ENCODE results near the gene SYS1. TPM values are rescaled to one million over a fixed set of nuclear protein-coding genes. Genes with fewer than 3 reads are reported as not detected.
"Not testable (repeated sequence)": the region's sequence is repeated elsewhere in the genome, so short reads cannot be mapped to it uniquely, and the experiment has no call there.

SYS1 gene
- total RNA-seq, 2 donors from 2014 or later, result 29.9 to 32.9 TPM

- Mint-ChIP-seq H3K4me3 (peak overlapping the region; percentile 93), H3K4me1 (peaks cover 12% of the 10 kb centered on the region), H3K36me3 (ENCODE audit: low read depth) (peaks cover 54% of the 10 kb centered on the region), H3K27me3 (no peaks in the 10 kb centered on the region), H3K9me3 (no peaks in the 10 kb centered on the region), H3K27ac (no peak overlapping the region)
- peak; percentile 43 for ATAC-seq (replicated peaks)
Measured at GRCh38 chr20:45344168-45344860, 18.6 kb upstream of the SYS1 start.

DNA sequence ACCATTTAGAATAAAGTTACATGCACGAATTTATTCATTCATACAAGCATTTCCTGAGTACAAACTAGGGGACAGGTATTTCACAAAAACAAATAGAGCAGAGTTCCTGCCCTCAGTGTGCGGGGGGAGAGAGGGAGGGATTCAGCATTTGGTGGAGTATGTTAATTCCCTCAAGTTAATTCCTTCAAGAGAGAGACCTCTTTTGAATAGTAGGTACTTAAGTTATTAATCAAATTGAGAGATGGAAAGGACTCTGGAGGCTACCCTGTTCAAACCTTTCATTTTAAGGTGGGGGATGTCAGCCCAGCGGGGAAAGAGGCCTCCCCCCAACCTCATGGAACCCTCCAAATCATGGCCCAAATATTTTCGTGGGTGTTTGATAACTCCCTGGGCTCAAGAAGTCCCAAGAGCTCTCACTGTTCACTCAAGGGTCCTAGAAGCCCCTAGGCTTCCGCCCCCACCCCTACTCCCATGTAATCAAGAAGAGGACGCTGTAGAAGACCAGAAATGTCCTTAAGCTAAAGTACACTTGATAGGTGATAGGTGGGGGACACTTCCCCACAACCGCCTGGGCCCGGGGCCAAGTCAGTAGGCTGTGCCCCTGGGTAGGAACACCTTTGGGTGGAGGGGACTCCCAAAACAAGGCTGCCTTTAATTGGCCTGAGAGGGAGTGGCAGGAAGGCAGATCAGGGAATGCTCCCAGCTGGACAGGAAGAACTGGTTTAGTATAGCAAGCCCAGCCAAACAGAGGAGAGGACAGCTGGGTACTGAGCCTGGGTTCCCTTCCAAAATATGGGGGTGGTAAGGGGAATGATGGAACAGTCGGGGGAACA lies 17.6 kb upstream of the SYS1 start:
- H3K9me3 Mint-ChIP-seq, result no peaks in the 10 kb centered on the region
- H3K4me3 Mint-ChIP-seq, result peak overlapping the region; percentile 93
- no peaks in the 10 kb centered on the region for H3K27me3 Mint-ChIP-seq
- no peak overlapping the region for H3K27ac Mint-ChIP-seq
- H3K36me3 Mint-ChIP-seq (ENCODE audit: low read depth), result peaks cover 44% of the 10 kb centered on the region
- H3K4me1 Mint-ChIP-seq, result peaks cover 10% of the 10 kb centered on the region
- ATAC-seq (replicated peaks), result no peak

DNA sequence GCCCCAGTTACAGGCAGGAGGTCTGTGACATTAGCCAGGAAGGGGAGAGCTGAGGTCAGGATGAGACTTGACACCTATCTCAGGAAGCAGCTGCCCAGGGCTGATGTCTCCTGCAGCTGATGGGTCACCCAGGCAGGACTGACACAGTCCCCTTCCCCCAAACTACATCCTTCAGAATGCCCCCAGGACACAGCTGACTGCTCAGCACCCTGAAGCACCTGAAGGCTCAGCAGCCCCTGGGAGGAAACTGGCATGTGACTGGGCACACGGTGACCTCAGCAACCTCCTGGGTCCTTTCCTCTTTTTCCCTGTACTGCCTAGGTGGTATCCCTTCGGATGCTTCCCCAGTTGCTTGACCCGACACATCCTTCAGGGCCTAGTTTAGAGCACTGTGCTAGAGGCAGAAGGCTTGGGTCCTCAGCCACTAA lies 16.7 kb upstream of the SYS1 start:
- peak; percentile 38 for ATAC-seq (replicated peaks)

DNA sequence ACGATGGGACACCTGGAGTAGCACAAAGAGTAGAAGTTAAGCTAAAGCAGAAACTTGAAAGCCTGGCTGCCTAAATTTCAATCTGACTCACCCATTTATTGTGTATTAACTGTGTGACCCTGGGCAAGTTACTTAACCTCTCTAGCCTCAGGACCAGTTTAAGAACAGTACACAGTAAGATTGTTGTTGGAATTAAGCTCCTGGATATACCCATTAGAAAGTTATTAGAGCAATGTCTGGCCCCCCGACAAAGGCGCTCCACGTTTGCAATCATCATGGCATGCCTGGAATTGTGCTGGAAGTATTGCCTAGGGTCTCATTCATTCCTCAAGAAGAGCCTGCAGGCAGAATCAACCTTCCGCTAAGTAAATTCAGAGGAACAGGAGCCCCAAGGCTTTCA lies 16.1 kb upstream of the SYS1 start:
- Mint-ChIP-seq H3K36me3 (ENCODE audit: low read depth) (peaks cover 30% of the 10 kb centered on the region), H3K4me3 (peak overlapping the region; percentile 93), H3K27me3 (no peaks in the 10 kb centered on the region), H3K4me1 (peaks cover 8% of the 10 kb centered on the region), H3K9me3 (no peaks in the 10 kb centered on the region), H3K27ac (peak overlapping the region; percentile 14)
- peak; percentile 12 for ATAC-seq (replicated peaks)

More for the DNA sequence above, 16.7 kb upstream of the SYS1 start:
- peak overlapping the region; percentile 14 for H3K27ac Mint-ChIP-seq
- no peaks in the 10 kb centered on the region for H3K27me3 Mint-ChIP-seq
- H3K36me3 Mint-ChIP-seq (ENCODE audit: low read depth), result peaks cover 34% of the 10 kb centered on the region
- H3K4me3 Mint-ChIP-seq, result peak overlapping the region; percentile 93
- no peaks in the 10 kb centered on the region for H3K9me3 Mint-ChIP-seq
- peaks cover 8% of the 10 kb centered on the region for H3K4me1 Mint-ChIP-seq

- no peaks in the 10 kb centered on the region for H3K9me3 Mint-ChIP-seq
- no peaks in the 10 kb centered on the region for H3K27me3 Mint-ChIP-seq
- peak; percentile 17 for ATAC-seq (replicated peaks)
- peak overlapping the region; percentile 93 for H3K4me3 Mint-ChIP-seq
- H3K36me3 Mint-ChIP-seq (ENCODE audit: low read depth), result peaks cover 30% of the 10 kb centered on the region
- H3K4me1 Mint-ChIP-seq, result peaks cover 8% of the 10 kb centered on the region
- H3K27ac Mint-ChIP-seq, result peak overlapping the region; percentile 74
Measured at GRCh38 chr20:45347297-45347935, 15.5 kb upstream of the SYS1 start.

- peak; percentile 82 for ATAC-seq (replicated peaks)
- Mint-ChIP-seq H3K4me1 (peaks cover 8% of the 10 kb centered on the region), H3K27me3 (no peaks in the 10 kb centered on the region), H3K4me3 (peak within 1 kb of the TSS; percentile 93), H3K36me3 (ENCODE audit: low read depth) (peaks cover 30% of the 10 kb centered on the region), H3K9me3 (no peaks in the 10 kb centered on the region), H3K27ac (peak within 1 kb of the TSS; percentile 74)
Measured at GRCh38 chr20:45347936-45348778, 14.8 kb upstream of the SYS1 start, which contains the start of gene SDC4. Gene SDC4, minus strand, starts transcription at chr20:45348424. Its CDS starts 40 bp downstream, at chr20:45348384.

DNA sequence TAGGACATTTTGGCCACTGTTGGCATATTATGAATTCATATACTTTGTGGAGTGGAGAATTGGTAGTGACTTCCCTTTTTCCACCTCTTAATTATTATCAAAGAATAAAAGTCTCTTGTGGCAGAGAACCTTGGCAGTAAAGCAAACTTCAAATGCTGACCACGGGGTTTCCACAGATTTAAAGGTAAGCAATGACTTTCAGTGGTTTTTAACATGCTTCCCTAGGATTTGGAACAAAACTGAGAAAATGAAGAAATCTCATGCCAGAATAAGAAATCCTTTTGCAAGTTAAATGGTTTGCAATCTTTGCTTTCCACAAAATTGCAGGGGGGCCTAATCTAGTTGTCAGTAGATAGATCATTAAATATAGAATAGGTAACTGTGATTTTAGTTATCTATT lies 12.7 kb upstream of the SYS1 start:
- peaks cover 17% of the 10 kb centered on the region for H3K36me3 Mint-ChIP-seq (ENCODE audit: low read depth)
- H3K9me3 Mint-ChIP-seq, result no peaks in the 10 kb centered on the region
- no peak for ATAC-seq (replicated peaks)
- peaks cover 25% of the 10 kb centered on the region for H3K4me1 Mint-ChIP-seq
- no peak overlapping the region for H3K27ac Mint-ChIP-seq
- no peaks in the 10 kb centered on the region for H3K27me3 Mint-ChIP-seq
- H3K4me3 Mint-ChIP-seq, result no peak overlapping the region

DNA sequence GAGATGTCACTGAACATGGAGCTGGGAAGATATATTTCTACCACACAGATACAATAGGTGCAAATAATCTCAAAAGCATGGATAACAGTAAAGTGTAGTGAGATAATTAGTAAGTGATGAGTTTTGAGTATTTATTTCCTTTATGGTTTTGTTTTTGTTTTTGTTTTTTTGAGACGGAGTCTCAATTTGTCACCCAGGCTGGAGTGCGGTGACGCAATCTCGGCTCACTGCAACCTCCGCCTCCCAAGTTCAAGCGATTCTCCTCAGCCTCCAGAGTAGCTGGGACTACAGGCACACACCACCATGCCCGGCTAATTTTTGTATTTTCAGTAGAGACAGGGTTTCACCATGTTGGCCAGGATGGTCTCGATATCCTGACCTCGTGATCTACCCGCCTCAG lies 12.2 kb upstream of the SYS1 start:
- H3K27ac Mint-ChIP-seq; ATAC-seq (replicated peaks); H3K27me3 Mint-ChIP-seq; H3K9me3 Mint-ChIP-seq; H3K4me3 Mint-ChIP-seq: not testable (repeated sequence)
- Mint-ChIP-seq H3K4me1 (peaks cover 27% of the 10 kb centered on the region), H3K36me3 (ENCODE audit: low read depth) (peaks cover 17% of the 10 kb centered on the region)

GRCh38 chr20:45352729-45353128 lies 10.2 kb upstream of the SYS1 start:
- H3K27ac Mint-ChIP-seq, result no peak overlapping the region
- peaks cover 1% of the 10 kb centered on the region for H3K36me3 Mint-ChIP-seq (ENCODE audit: low read depth)
- no peaks in the 10 kb centered on the region for H3K27me3 Mint-ChIP-seq
- no peak for ATAC-seq (replicated peaks)
- no peaks in the 10 kb centered on the region for H3K9me3 Mint-ChIP-seq
- H3K4me3 Mint-ChIP-seq, result no peak overlapping the region
- H3K4me1 Mint-ChIP-seq, result peaks cover 27% of the 10 kb centered on the region

- H3K4me3 Mint-ChIP-seq, result peak overlapping the region; percentile 71
- peaks cover 31% of the 10 kb centered on the region for H3K4me1 Mint-ChIP-seq
- H3K36me3 Mint-ChIP-seq (ENCODE audit: low read depth), result no peaks in the 10 kb centered on the region
- H3K27me3 Mint-ChIP-seq, result no peaks in the 10 kb centered on the region
- H3K27ac Mint-ChIP-seq, result peak overlapping the region; percentile 74
- ATAC-seq (replicated peaks), result no peak
- H3K9me3 Mint-ChIP-seq, result no peaks in the 10 kb centered on the region
Measured at GRCh38 chr20:45353746-45354145, 9.2 kb upstream of the SYS1 start.

DNA sequence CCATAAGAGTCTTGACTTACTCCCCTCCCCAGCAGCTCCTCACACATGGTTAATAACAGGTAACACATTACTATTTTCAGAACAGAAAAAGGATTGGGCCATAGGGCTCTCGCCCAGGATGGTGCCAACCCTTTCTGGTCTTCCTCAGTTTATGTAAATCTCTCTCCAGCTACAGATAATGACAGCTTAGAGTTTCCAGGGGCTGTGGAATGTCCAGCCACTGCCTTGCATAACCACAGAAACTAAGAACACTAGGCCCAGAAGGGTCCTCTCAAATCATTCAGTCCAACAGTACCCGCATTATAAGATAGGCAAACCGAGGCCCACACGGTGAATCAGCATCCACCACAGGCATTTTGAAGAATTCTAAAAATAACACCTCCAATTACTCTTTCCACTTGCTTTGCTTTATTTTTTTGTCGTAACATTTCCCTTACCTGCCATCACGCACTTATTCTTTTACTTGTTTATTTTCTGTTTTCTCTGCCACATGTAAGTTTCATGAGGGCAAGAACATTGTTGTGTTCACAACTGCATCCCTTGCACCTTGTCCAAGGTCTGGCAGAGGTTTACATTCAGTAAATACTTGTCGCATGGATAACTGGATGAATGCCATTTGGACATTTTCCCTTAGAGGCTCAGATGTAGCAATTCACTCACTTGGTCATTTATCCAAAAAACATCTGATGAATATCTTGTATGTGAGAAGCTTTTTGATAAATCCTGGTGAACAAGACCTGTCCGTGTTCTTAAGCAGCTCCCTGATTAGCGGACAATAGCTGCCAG lies 8.3 kb upstream of the SYS1 start:
- ATAC-seq (replicated peaks), result peak; percentile 75
- no peaks in the 10 kb centered on the region for H3K36me3 Mint-ChIP-seq (ENCODE audit: low read depth)
- H3K27ac Mint-ChIP-seq, result peak overlapping the region; percentile 74
- no peaks in the 10 kb centered on the region for H3K9me3 Mint-ChIP-seq
- H3K4me1 Mint-ChIP-seq, result peaks cover 31% of the 10 kb centered on the region
- no peaks in the 10 kb centered on the region for H3K27me3 Mint-ChIP-seq
- peak overlapping the region; percentile 71 for H3K4me3 Mint-ChIP-seq

- peak overlapping the region; percentile 71 for H3K4me3 Mint-ChIP-seq
- ATAC-seq (replicated peaks), result peak; percentile 82
- no peaks in the 10 kb centered on the region for H3K9me3 Mint-ChIP-seq
- no peaks in the 10 kb centered on the region for H3K27me3 Mint-ChIP-seq
- no peaks in the 10 kb centered on the region for H3K36me3 Mint-ChIP-seq (ENCODE audit: low read depth)
- H3K4me1 Mint-ChIP-seq, result peaks cover 31% of the 10 kb centered on the region
- H3K27ac Mint-ChIP-seq, result peak overlapping the region; percentile 74
Measured at GRCh38 chr20:45355209-45356084, 7.5 kb upstream of the SYS1 start.

All from activated T-helper 17 cell treated with anti-CD3 and anti-CD28 coated beads, Interleukin-2, amount 50 U/mL, for 72 hours (primary cell).